Hepatocyte (in vitro differentiated cells): ENCODE measurements around the gene NLRC5. TPM values are rescaled to one million over a fixed set of nuclear protein-coding genes. Genes with fewer than 3 reads are reported as not detected.

Experiments used
- DNase-seq: peaks from one replicate; pipeline ENCODE4 v3.0.0-alpha.2; 2016; ENCODE audit warnings: low spot score
- H2AFZ ChIP-seq: fragments of 200-600 bp; sonication (generic); 2 replicates; pipeline ENCODE4 v1.6.0; 2016; ENCODE audit warnings: antibody characterized with exemption, mild to moderate bottlenecking
- H3K27ac ChIP-seq: fragments of 200-600 bp; sonication (generic); 2 replicates; pipeline ENCODE4 v1.5.1; 2016; ENCODE audit warnings: mild to moderate bottlenecking
- H3K27me3 ChIP-seq: fragments of 200-600 bp; sonication (generic); 2 replicates; pipeline ENCODE4 v1.6.1; 2016
- H3K36me3 ChIP-seq: fragments of 200-600 bp; sonication (generic); replicated peaks from 2 replicates; pipeline ENCODE4 v1.5.1; 2016; ENCODE audit warnings: low read depth; ENCODE audit not compliant: insufficient read depth
- H3K4me1 ChIP-seq: fragments of 200-600 bp; sonication (generic); 2 replicates; pipeline ENCODE4 v1.5.1; 2016; ENCODE audit warnings: mild to moderate bottlenecking, moderate library complexity; ENCODE audit not compliant: insufficient read depth
- H3K4me2 ChIP-seq: fragments of 200-600 bp; sonication (generic); 2 replicates; pipeline ENCODE4 v1.6.0; 2016
- H3K4me3 ChIP-seq: fragments of 200-600 bp; sonication (generic); 2 replicates; pipeline ENCODE4 v1.5.1; 2016; ENCODE audit warnings: mild to moderate bottlenecking
- H3K79me2 ChIP-seq: fragments of 200-600 bp; sonication (generic); 2 replicates; pipeline ENCODE4 v1.6.0; 2017; ENCODE audit warnings: mild to moderate bottlenecking
- H3K9me2 ChIP-seq: fragments of 200-600 bp; sonication (generic); replicated peaks from 2 replicates; pipeline ENCODE4 v1.6.0; 2017; ENCODE audit warnings: mild to moderate bottlenecking; ENCODE audit not compliant: insufficient read depth
- H3K9me3 ChIP-seq: fragments of 200-600 bp; sonication (generic); 2 replicates; pipeline ENCODE4 v1.5.1; 2016; ENCODE audit warnings: low read depth, mild to moderate bottlenecking
- H4K20me1 ChIP-seq: fragments of 200-600 bp; sonication (generic); 2 replicates; pipeline ENCODE4 v1.6.0; 2016; ENCODE audit warnings: mild to moderate bottlenecking; ENCODE audit not compliant: insufficient read depth, poor library complexity, severe bottlenecking
- EZH2 ChIP-seq: fragments of 200-600 bp; sonication (generic); IDR thresholded peaks from 2 replicates; pipeline ENCODE4 v1.6.1; 2016; ENCODE audit warnings: antibody characterized with exemption, mild to moderate bottlenecking, borderline replicate concordance
- EZH2phosphoT487 ChIP-seq: fragments of 200-600 bp; sonication (generic); IDR thresholded peaks from one replicate; pipeline ENCODE4 v1.6.1; 2018; ENCODE audit warnings: antibody characterized with exemption, mild to moderate bottlenecking, low read depth, moderate library complexity; ENCODE audit not compliant: unreplicated experiment, severe bottlenecking
- WGBS: methylation state at CpG from one replicate; pipeline ENCODE4 v1.1.6; 2016; ENCODE audit warnings: low lambda C conversion rate; ENCODE audit errors: missing lambda C conversion rate; 5-methylcytosine and 5-hydroxymethylcytosine counted together
- polyA plus RNA-seq: library from polyadenylated mRNA; unstranded; fragments of >200 nt; fragmentation: Nextera tagmentation; extraction: Ambion mirVana; gene quantifications from 2 replicates; pipeline ENCODE4 v1.2.1, GENCODE V29; 2016
- total RNA-seq: library from RNA; depleted of rRNA; stranded (reverse); fragments of >200 nt; gene quantifications from 2 replicates; pipeline ENCODE4 v1.2.3, GENCODE V29; 2014
- TF ChIP-seq, protein P1 (sequence below): fragments of 200-600 bp; sonication (generic); IDR thresholded peaks from 2 replicates; pipeline ENCODE4 v1.5.1; 2016; ENCODE audit warnings: antibody characterized with exemption, mild to moderate bottlenecking; ENCODE audit not compliant: poor library complexity

Gene NLRC5
- total and polyA plus RNA-seq, 2 experiments from 2014 or later, result 6.4 to 7.0 TPM

DNA sequence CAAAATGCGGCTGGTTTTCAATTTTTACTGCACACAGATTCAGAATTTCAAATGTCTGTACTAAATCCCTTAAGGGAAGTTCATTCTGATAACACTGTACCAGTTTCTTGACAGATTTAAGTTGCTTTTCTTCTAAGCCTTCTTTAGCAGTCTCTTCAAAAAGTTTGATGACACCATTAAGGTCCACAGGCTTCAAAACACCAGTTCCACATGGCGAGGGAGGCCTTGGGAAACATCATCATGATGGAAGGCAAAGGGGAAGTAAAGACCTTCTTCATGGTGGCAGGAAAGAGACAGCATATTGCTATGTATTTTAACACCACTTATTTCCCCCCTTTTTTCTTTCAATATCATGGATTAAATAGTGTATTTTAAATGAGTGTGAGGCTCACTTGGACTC is 24.5 kb downstream of the NLRC5 start:
- Histone ChIP-seq H3K9me2 (no peaks in the 10 kb centered on the region), H4K20me1 (no peaks in the 10 kb centered on the region), H3K36me3 (no peaks in the 10 kb centered on the region), H3K4me1 (no peaks in the 10 kb centered on the region), H3K4me2 (no peak overlapping the region), H3K79me2 (no peaks in the 10 kb centered on the region), H3K27ac (no peak overlapping the region), H3K4me3 (no peak overlapping the region), H3K9me3 (no peaks in the 10 kb centered on the region), H3K27me3 (no peaks in the 10 kb centered on the region), H2AFZ (no peak overlapping the region)
- 90% methylated on average over 2 of the region's 2 CpGs for WGBS
- TF ChIP-seq, protein P1, sequence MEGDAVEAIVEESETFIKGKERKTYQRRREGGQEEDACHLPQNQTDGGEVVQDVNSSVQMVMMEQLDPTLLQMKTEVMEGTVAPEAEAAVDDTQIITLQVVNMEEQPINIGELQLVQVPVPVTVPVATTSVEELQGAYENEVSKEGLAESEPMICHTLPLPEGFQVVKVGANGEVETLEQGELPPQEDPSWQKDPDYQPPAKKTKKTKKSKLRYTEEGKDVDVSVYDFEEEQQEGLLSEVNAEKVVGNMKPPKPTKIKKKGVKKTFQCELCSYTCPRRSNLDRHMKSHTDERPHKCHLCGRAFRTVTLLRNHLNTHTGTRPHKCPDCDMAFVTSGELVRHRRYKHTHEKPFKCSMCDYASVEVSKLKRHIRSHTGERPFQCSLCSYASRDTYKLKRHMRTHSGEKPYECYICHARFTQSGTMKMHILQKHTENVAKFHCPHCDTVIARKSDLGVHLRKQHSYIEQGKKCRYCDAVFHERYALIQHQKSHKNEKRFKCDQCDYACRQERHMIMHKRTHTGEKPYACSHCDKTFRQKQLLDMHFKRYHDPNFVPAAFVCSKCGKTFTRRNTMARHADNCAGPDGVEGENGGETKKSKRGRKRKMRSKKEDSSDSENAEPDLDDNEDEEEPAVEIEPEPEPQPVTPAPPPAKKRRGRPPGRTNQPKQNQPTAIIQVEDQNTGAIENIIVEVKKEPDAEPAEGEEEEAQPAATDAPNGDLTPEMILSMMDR, result no peak
- TF ChIP-seq EZH2, result no peak
- TF ChIP-seq EZH2phosphoT487, result no peak
- DNase-seq, result no peak

DNA sequence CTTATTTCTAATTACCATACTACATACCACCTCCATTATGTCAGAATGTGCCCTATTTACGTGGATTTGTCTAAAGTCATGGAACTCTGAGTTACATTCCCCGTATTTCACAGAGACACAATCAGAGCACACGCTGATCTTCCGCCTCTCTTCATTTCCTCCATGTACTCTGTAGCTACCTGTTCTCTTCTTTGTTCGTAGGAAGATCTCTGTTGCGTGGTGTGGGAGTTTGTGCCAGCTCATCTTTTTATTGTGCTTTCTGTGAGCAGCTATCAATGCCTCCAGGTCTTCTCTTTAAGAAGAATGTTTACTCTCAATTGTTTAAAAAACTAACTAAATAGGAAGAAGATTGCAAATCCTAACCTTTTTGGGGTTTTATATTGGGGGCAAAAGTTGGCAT is 26.9 kb downstream of the NLRC5 start:
- H3K36me3 ChIP-seq, result no peaks in the 10 kb centered on the region
- no peak overlapping the region for H3K4me3 ChIP-seq
- H3K79me2 ChIP-seq, result no peaks in the 10 kb centered on the region
- H3K4me1 ChIP-seq, result no peaks in the 10 kb centered on the region
- H4K20me1 ChIP-seq, result no peaks in the 10 kb centered on the region
- no peaks in the 10 kb centered on the region for H3K9me2 ChIP-seq
- H3K27me3 ChIP-seq, result no peaks in the 10 kb centered on the region
- H3K4me2 ChIP-seq, result no peak overlapping the region
- H2AFZ ChIP-seq, result no peak overlapping the region
- TF ChIP-seq, protein P1, result no peak
- TF ChIP-seq EZH2 (no peak), EZH2phosphoT487 (no peak)
- no peak overlapping the region for H3K27ac ChIP-seq
- no peak for DNase-seq
- H3K9me3 ChIP-seq, result no peaks in the 10 kb centered on the region
- 81% methylated on average over 6 of the region's 6 CpGs for WGBS

DNA sequence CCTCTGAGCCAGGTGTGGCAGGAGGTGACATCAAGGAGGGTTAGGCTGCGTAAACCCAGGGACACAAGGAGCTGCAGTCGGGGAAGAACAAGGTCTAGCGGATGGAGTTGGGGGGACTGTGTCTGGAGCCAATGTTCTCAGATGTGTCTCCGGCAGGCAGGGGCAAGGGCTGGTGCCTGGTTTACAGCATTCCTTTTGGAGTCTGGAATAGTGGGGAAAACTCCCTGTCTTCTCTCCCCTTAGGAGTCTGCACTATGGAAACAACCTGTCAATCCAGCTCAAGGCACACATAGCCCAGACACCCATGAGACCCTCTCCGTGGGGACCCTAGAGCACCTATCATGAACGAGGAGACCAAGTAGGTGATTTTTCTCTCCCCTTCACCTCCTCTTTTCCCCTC is 27.5 kb downstream of the NLRC5 start:
- Histone ChIP-seq H3K9me3 (no peaks in the 10 kb centered on the region), H3K79me2 (no peaks in the 10 kb centered on the region), H2AFZ (no peak overlapping the region), H3K27me3 (no peaks in the 10 kb centered on the region), H3K36me3 (no peaks in the 10 kb centered on the region), H3K4me1 (no peaks in the 10 kb centered on the region), H4K20me1 (no peaks in the 10 kb centered on the region), H3K9me2 (no peaks in the 10 kb centered on the region), H3K4me2 (no peak overlapping the region), H3K27ac (no peak overlapping the region), H3K4me3 (no peak overlapping the region)
- TF ChIP-seq, protein P1, result no peak
- TF ChIP-seq EZH2phosphoT487 (no peak), EZH2 (no peak)
- DNase-seq, result no peak
- 83% methylated on average over 6 of the region's 6 CpGs for WGBS

DNA sequence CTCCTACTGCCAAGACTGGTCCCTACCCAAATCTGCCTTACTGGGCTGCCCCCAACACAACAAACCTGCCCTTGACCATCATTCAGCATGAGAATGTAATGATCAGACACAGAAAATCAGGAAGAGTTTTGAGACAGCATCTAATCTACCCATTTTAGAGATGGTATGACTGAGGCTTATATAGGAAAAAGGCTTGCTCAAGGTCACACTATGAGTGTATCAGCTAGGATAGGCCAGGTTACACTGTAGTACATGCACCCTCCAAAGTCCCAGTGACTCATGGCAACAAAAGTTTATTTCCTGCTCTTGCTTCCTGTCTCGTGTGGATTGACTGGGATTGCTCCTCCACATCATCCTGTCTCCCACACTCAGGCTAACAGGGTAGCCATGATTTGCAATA is 27.9 kb downstream of the NLRC5 start:
- no peaks in the 10 kb centered on the region for H3K36me3 ChIP-seq
- no peak overlapping the region for H2AFZ ChIP-seq

More for the DNA sequence above, 27.9 kb downstream of the NLRC5 start:
- H4K20me1 ChIP-seq, result no peaks in the 10 kb centered on the region
- no peaks in the 10 kb centered on the region for H3K79me2 ChIP-seq
- H3K27me3 ChIP-seq, result no peaks in the 10 kb centered on the region
- H3K4me2 ChIP-seq, result no peak overlapping the region
- H3K27ac ChIP-seq, result no peak overlapping the region
- no peak overlapping the region for H3K4me3 ChIP-seq
- TF ChIP-seq EZH2phosphoT487, result no peak
- 59% methylated on average over 1 of the region's 1 CpG for WGBS
- no peaks in the 10 kb centered on the region for H3K9me3 ChIP-seq
- H3K9me2 ChIP-seq, result no peaks in the 10 kb centered on the region
- no peaks in the 10 kb centered on the region for H3K4me1 ChIP-seq
- DNase-seq, result no peak
